Peyer's patch (tissue), 4 donors: Measurements from ENCODE around the gene FAM120A.

ENCODE experiments used
- POLR2A ChIP-seq, 2 donors: fragments of 450-650 bp; IDR thresholded peaks; one replicate each; pipeline ENCODE4 v1.5.1; 2017; ENCODE audit warnings: antibody characterized with exemption in 2 of 2, mild to moderate bottlenecking in 2 of 2, moderate library complexity in 2 of 2
- TF ChIP-seq, protein P1 (sequence below), 6 experiments: fragments of 450-650 bp in 4 of 6; fragments of 200-600 bp in 2 of 6; sonication (generic) in 1 of 6; IDR thresholded peaks; one replicate each; pipeline ENCODE4 v1.5.1; 2017 to 2019; ENCODE audit warnings: antibody characterized with exemption in 6 of 6, mild to moderate bottlenecking in 3 of 6, moderate library complexity in 1 of 6

DNA sequence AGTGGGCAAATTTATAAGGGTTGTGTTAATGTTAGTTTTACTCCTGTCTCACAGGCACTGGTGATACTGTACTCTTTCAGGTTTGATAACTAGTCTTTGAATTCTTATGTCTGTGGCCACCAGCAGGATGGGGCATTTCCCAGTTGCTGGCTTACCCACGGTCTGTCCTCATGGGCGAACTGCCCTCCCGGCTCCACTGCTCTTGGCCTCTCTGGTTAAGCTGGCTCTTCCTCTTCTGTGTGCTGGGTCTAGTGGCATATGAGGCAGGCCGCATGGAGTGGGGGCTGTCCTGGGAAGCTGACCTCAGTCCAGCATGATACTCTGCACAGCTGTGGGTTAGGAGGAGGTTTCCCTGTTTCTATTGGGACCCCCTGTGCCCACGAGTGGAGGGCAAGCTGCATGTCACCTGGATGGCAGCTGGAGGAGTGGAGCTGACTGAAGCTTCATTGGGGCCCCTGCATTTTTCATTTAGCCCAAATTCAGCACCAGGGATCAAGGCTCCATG, 144.4 kb downstream of the FAM120A start:
- TF ChIP-seq, protein P1, sequence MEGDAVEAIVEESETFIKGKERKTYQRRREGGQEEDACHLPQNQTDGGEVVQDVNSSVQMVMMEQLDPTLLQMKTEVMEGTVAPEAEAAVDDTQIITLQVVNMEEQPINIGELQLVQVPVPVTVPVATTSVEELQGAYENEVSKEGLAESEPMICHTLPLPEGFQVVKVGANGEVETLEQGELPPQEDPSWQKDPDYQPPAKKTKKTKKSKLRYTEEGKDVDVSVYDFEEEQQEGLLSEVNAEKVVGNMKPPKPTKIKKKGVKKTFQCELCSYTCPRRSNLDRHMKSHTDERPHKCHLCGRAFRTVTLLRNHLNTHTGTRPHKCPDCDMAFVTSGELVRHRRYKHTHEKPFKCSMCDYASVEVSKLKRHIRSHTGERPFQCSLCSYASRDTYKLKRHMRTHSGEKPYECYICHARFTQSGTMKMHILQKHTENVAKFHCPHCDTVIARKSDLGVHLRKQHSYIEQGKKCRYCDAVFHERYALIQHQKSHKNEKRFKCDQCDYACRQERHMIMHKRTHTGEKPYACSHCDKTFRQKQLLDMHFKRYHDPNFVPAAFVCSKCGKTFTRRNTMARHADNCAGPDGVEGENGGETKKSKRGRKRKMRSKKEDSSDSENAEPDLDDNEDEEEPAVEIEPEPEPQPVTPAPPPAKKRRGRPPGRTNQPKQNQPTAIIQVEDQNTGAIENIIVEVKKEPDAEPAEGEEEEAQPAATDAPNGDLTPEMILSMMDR (IDR thresholded peaks at IDR 0.05): no peak
- no peak for TF ChIP-seq POLR2A (IDR thresholded peaks at IDR 0.05)
